HUES48 (cell line): ENCODE results near the gene FOXR1.

ENCODE experiments used
- H3K27ac ChIP-seq: one replicate; pipeline ENCODE4 v1.7.0; 2013; ENCODE audit warnings: low read depth, low read length, inconsistent platforms
- H3K27me3 ChIP-seq: 2 replicates; pipeline ENCODE4 v1.6.1; 2013; ENCODE audit warnings: mild to moderate bottlenecking, low read length; ENCODE audit not compliant: control insufficient read depth, insufficient read depth
- H3K36me3 ChIP-seq: 2 replicates; pipeline ENCODE4 v1.6.1; 2013; ENCODE audit warnings: low read length; ENCODE audit not compliant: control insufficient read depth, insufficient read depth
- H3K4me1 ChIP-seq: 2 replicates; pipeline ENCODE4 v1.6.1; 2013; ENCODE audit warnings: mild to moderate bottlenecking, low read length; ENCODE audit not compliant: control insufficient read depth, insufficient read depth
- H3K4me3 ChIP-seq: 2 replicates; pipeline ENCODE4 v1.5.1; 2013; ENCODE audit warnings: mild to moderate bottlenecking, low read depth, low read length
- H3K9ac ChIP-seq: 2 replicates; pipeline ENCODE4 v1.6.1; 2013; ENCODE audit warnings: mild to moderate bottlenecking, low read depth, low read length, moderate library complexity
- H3K9me3 ChIP-seq: 2 replicates; pipeline ENCODE4 v1.6.1; 2013; ENCODE audit warnings: low read length; ENCODE audit not compliant: control insufficient read depth, insufficient read depth

Gene FOXR1, protein sequence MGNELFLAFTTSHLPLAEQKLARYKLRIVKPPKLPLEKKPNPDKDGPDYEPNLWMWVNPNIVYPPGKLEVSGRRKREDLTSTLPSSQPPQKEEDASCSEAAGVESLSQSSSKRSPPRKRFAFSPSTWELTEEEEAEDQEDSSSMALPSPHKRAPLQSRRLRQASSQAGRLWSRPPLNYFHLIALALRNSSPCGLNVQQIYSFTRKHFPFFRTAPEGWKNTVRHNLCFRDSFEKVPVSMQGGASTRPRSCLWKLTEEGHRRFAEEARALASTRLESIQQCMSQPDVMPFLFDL

GRCh38 chr11:118971646-118972045 is at the start of gene FOXR1:
Gene FOXR1, plus strand, starts transcription at chr11:118971761. Its CDS starts 171 bp downstream, at chr11:118971932.
- H3K27me3 ChIP-seq: no peaks in the 10 kb centered on the region; the same call in 1 of the 2 replicates
- H3K36me3 ChIP-seq: no peaks in the 10 kb centered on the region
- no peak within 1 kb of the TSS for H3K9ac ChIP-seq
- no peak within 1 kb of the TSS for H3K27ac ChIP-seq
- no peaks in the 10 kb centered on the region for H3K4me1 ChIP-seq
- no peaks in the 10 kb centered on the region for H3K9me3 ChIP-seq
- H3K4me3 ChIP-seq: no peak within 1 kb of the TSS

- H3K9ac ChIP-seq: no peak overlapping the region
- H3K27ac ChIP-seq: peak overlapping the region; percentile 91
- no peaks in the 10 kb centered on the region for H3K36me3 ChIP-seq
- H3K9me3 ChIP-seq: no peaks in the 10 kb centered on the region
- H3K4me3 ChIP-seq: peak overlapping the region; percentile 79
- peaks cover 4% of the 10 kb centered on the region for H3K27me3 ChIP-seq
- H3K4me1 ChIP-seq: peaks cover 78% of the 10 kb centered on the region
These were observed 49.4 kb upstream of the FOXR1 start for GRCh38 chr11:118921929-118922744.

DNA sequence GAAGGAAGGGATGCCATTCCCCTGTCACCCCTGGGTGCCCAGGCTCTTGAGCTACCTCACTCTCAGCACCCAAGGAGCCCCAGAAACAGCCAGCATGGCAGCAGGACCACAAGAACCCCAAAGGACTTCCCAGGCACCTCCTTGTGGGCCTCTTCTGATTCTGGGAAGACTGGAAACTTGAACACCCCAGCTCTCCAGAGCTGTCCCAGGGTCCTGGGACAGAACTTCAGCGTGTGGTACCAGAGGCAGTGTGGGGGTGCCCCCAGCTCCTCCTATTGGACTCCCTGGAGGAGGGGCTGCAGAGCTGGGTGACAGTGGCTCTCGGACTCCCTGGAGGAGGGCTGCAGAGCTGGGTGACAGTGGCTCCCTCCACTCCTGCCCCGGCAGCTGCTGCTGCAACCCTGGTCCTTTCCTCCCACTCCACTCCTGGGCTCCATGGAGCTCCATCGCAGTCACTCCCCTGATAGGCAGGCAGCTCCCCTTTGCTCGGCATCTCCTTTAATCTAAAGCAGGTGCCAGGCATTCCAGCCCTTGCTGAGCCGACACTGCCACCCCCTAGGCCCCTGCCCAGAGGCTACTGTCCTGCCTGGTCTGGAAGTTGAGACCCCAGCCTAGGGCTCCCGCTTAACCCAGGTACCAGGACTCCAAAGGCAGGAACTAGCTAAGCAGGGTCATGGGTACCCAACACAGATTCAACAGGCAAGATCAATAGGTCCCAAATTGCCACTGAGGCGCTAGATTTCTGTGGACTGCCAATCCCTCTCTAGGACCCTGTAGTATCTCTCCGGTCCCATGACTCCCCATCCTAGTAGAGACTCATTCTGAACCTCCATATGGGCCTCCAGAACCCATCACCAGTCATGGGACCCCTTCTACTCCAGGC is 48.6 kb upstream of the FOXR1 start:
- Histone ChIP-seq H3K4me1 (peaks cover 78% of the 10 kb centered on the region), H3K27me3 (peaks cover 11% of the 10 kb centered on the region), H3K27ac (peak overlapping the region; percentile 91), H3K4me3 (peak overlapping the region; percentile 79), H3K9ac (no peak overlapping the region), H3K36me3 (no peaks in the 10 kb centered on the region), H3K9me3 (no peaks in the 10 kb centered on the region)

- no peaks in the 10 kb centered on the region for H3K9me3 ChIP-seq
- H3K9ac ChIP-seq: no peak overlapping the region
- peak overlapping the region; percentile 79 for H3K4me3 ChIP-seq
- no peaks in the 10 kb centered on the region for H3K36me3 ChIP-seq
- peaks cover 71% of the 10 kb centered on the region for H3K4me1 ChIP-seq
- peaks cover 11% of the 10 kb centered on the region for H3K27me3 ChIP-seq
- H3K27ac ChIP-seq: no peak overlapping the region
These were observed 47.6 kb upstream of the FOXR1 start for GRCh38 chr11:118923721-118924587.

GRCh38 chr11:118924591-118925585 is 46.7 kb upstream of the FOXR1 start:
- peaks cover 11% of the 10 kb centered on the region for H3K27me3 ChIP-seq
- H3K9ac ChIP-seq: no peak overlapping the region
- peaks cover 62% of the 10 kb centered on the region for H3K4me1 ChIP-seq
- no peaks in the 10 kb centered on the region for H3K36me3 ChIP-seq
- H3K4me3 ChIP-seq: peak overlapping the region; percentile 79
- no peaks in the 10 kb centered on the region for H3K9me3 ChIP-seq
- peak overlapping the region; percentile 2 for H3K27ac ChIP-seq

DNA sequence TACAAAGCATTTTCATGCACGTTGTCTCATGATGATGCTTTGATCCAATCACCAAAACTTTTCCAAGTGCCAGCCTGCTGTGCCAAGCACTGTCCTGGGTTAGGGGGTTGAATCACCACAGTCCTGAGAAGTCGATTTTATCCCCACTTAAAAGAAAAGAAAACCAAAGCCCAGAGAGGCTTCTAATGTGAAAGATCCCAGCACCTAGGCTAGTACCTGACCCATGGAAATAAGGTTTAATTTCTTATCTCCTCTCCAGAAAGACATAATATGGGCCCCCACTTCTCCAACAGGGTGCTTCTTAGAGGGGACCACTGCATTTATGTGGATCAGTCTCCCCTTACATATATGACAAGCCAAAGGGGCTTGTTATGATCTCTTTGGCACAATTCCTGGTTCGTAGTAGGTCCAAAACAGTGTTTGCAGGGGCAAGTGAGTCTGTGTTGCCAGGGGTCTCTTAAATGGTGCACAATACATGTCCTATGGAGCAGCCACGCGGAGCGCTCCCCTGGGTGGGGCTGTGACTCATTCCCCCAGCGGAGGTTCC is 43.9 kb upstream of the FOXR1 start:
- H3K27ac ChIP-seq: peak overlapping the region; percentile 16
- no peaks in the 10 kb centered on the region for H3K36me3 ChIP-seq
- H3K9me3 ChIP-seq: no peaks in the 10 kb centered on the region
- H3K4me3 ChIP-seq: peak overlapping the region; percentile 81
- H3K4me1 ChIP-seq: peaks cover 44% of the 10 kb centered on the region
- peaks cover 24% of the 10 kb centered on the region for H3K27me3 ChIP-seq
- no peak overlapping the region for H3K9ac ChIP-seq

DNA sequence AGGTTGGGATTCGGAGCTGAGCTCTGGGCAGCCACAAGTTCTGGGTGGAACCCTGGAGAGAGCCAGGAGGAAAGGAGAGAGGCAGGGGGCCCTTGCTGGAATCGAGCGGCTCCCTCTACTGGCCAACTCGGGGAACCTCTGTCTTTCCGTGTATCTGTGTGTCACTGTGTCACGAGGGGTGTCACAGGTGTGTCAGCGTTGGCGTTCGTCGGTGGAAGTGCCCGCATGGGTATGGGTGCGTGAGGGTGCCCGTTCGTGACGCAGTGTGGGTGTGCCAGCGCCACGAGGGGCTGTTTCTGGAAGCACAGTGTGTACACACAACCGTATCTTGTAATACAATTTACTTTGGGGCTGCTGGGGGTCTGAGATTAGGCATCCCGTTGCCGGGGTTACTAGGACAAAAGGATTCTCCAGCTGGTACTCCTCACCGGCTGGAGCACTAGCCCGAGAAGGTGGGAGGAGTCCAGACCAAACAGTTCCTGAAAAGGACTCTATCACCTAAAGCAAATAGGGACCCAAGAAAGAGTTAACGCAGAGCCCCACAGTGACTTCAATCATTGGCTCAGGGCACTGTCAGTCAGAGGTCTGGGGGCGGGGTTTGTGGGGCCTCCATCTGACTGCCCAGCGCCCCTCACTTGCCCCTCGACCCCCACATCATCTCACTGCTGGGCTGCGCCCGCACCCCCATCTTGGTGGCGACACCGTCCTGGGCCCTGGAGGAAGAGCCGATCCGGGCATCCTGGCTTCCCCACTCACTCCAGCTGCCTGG is 43.3 kb upstream of the FOXR1 start:
- H3K27me3 ChIP-seq: peaks cover 24% of the 10 kb centered on the region
- H3K4me3 ChIP-seq: peak overlapping the region; percentile 81
- H3K27ac ChIP-seq: peak overlapping the region; percentile 88
- no peaks in the 10 kb centered on the region for H3K36me3 ChIP-seq
- peaks cover 38% of the 10 kb centered on the region for H3K4me1 ChIP-seq
- no peaks in the 10 kb centered on the region for H3K9me3 ChIP-seq
- no peak overlapping the region for H3K9ac ChIP-seq

DNA sequence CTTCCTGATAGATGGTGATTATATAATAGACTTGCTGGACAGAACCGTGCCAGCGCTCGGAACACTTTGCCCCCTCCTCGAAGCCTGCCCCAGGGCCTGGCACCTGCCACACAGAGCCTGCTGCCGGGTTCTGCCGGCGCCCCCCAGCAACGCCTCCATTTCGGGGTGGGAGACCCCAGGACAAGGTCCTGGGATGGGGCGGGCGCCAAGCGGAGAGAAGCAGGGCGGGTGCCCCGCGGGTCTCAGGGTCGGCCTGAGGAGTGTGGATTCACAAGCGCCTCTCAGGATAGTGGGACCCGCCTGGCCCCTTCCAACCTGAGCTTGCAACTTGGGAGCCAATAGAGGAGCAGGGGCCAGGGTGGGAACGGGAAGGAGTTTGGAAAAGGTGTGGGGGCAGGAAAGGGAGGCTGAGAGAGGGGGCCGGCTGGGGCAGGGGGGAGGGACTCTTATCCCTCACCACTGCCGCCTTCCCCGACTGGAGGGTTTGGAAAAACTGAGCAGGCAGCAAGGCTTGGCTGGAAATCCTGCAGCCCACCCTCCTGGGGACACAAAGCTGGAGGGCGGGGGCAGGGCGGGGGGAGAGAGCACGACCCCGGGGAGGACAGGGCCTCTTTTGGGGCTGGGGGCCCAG is 42.6 kb upstream of the FOXR1 start:
- Histone ChIP-seq H3K4me1 (peaks cover 31% of the 10 kb centered on the region), H3K9me3 (no peaks in the 10 kb centered on the region), H3K27me3 (peaks cover 24% of the 10 kb centered on the region), H3K9ac (no peak overlapping the region), H3K27ac (peak overlapping the region; percentile 88), H3K4me3 (peak overlapping the region; percentile 81), H3K36me3 (no peaks in the 10 kb centered on the region)
